ENCODE data around the gene ISCA1.
"Not testable (repeated sequence)": the region's sequence is repeated elsewhere in the genome, so short reads cannot be mapped to it uniquely, and the experiment has no call there.

The ISCA1 gene

DNA sequence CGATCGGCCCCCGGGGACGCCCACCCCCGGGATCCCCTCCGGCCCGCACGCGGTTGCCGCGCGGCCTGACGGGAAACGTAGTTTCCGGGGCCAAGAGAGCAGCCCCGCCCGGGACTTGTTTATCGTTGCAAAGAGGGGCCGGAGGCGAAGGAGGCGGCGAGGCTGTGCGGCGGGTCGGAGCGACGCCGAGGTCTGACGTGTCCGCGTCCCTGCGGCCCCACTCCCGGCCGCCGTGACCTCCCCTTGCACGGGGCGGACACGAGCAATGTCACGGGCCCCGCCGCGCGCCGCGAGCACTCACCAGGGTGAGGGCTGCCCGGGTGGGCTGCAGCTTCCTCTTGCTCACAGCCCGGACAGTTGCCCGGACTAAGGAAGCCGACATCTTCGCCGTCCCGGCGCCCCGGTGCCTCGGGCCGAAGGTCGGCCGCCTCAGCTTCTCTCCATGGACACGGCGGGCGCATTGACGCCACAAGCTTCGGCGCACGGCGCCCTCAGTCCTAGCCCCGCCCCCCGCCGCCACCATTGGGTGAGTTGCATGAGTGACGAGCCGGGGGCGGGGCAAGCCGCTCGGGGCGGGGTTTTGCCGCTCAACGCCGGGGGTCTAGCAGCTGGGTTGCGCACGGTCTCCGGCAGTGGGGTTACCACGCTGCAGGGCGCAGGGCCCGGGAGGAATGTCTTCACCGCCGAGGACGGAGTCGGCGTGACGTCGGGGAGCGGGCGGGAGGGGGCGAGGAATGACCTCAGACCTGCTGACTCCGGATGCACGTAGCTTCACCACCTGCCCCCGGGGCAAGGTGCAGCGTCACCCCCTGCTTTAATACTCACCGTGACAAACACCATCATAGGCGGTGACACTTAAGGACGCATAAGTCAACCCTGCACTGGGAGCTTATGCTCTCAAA is at the start of gene ISCA1:
ISCA1 (minus strand) TSS at position 462 of the 902 bp plus-strand sequence; CDS start at position 382, 80 bp downstream.
- peak; percentile 77 for DNase-seq

DNA sequence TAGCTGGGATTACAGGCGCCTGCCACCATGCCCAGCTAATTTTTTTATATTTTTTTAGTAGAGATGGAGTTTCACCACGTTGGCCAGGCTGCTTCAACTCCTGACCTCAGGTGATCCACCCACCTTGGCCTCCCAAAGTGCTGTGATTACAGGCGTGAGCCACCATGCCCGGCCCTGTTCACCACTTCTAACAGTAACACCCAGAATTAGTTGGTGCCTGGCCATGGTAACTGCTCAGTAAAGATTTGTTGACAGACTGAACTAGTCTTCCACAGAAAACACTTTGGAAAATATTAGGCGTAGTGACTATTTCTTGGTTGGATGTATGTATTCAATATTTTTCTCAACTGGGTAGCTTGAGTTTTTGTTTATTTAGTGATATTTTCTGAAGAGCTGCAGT is 47.8 kb upstream of the ISCA1 start:
- DNase-seq: no peak

DNA sequence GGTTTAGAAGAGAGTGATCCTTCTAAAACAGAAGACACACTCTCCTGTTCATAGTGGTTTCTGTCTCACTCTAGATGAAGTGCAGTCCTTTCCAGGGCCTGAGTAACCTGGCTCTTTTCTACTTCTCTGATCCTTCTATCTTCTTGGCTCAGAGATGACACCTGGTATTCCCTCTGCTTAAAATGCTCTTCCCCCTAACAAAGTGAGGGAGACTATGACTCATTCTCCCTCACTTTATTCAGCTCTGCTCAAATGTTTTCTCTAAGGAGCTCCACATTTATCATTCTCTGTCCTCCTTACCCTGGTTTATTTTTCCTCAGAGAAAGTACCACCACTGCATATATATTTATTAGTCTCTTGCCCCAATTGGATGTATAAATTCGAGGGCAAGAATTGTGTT is 47.3 kb upstream of the ISCA1 start:
- DNase-seq: no peak

DNA sequence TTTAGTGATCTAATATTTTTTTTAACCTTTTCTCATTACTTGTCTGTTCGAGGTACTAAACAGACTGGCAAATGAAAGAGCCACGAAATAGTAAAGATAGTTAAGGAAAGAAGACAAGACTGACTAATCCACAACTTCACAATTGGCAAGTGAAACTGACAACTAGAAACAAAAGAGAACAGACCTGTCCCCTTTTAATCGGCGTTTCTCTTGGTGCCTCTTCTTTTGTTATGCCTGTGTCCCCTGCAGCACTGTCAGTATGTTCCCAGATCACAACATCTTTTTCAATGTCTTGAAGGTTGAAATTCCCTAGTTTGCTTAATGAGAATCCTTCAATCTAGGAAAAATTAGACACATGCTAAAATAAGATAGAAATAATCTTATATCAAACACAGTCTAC is 45.8 kb upstream of the ISCA1 start:
- DNase-seq: no peak

DNA sequence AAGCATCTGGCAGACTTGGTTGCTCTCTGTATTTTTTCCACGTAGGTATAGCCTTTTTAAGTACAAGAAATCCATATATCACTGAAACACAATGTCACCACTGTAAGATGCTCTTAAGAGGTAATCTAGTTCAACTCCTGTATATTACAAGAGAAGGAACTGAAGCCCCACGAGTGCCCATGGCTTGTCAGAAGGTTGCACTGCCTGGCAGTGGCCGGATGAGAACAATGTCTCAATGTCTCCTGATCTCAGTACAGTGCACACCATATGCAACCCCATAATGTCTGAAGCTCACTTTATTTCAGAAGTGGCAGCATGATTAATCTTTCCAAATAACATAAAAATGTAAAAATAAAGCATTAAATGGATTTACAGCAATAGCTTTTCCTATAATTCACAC is 44.2 kb upstream of the ISCA1 start:
- DNase-seq: no peak

DNA sequence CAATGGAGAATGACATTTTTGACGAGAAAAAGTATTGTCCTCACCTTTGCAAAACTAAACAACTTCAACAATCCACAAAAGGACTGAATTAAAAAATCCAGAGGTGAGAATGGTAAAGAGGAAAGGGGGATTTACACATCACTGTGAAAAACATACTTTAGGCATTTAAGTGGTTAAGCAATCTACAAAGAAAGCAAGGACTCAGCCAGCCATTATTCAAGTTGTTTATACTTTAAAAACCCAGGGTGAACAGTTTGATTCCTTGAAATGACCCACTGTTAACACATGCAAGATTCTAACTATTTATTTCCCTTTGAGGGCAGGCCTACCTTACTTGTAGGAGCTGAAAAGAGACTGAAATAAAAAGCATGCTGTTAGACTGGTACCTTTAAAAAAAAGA is 42.6 kb upstream of the ISCA1 start:
- no peak for DNase-seq

DNA sequence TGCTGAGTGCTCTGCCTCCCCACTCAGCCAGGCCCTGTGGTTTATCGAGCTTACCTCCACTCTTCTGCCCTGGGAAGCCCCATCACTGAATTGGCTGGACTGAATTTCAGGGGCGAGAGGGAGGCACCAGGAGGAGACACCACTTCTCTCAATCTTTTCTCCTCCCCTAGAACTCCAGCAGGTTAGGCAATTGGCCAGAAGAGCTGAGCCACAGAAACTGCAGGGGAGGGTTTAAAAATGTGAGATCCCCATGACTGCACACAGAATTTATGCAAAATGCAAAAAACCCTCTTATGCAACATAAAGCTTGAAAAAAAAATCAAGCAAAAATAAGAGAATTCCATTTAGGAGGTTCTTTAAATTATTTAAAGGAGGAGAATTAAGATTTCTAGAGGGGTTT is 42.0 kb upstream of the ISCA1 start:
- DNase-seq: no peak

DNA sequence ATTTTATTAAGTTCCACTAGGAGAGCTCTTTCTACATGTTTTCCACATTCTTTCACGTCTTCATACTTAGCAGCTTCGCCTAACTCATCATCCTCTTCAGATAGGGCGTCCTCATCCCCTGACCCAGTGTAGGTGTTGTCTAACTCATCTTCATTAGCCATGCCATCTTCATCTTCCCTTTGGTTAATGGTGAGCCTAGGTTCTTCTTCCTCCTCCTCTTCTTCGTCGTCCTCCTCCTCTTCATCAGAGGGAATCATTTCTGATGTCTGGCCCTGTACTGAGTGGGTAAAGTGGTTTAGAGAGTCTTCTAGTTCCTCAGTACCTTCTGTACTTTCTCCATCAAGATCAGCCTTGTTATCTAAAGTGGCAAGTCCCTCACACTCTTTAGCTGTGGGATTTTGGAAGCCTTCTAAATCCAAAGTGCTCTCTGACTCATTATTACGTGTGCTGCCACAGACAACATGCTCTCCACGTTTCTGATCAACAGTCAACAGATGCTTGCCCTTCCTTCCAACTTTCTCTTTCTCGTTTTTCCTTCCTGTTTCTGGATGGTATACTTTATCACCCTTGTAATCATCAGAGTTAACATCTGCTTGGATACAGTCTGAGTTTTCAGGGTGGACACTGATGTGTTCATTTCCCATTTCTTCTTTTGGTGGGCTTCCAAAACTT is 40.8 kb upstream of the ISCA1 start:
- no peak for DNase-seq

DNA sequence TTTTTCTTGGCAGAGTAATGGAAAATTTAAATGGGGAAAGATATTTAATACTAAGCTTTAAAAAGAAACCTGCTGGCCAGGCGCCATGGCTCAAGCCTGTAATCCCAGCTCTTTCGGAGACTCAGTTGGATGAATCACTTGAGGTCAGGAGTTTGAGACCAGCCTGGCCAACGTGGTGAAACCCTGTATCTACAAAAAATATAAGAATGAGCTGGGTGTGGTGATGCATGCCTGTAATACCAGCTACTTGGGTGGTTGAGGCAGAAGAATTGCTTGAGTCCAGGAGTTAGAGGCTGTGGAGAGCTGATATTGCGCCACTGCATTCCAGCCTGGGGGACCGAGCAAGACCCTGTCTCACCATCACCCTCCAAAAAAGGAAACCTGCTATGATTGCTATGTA is 39.0 kb upstream of the ISCA1 start:
- DNase-seq: no peak

DNA sequence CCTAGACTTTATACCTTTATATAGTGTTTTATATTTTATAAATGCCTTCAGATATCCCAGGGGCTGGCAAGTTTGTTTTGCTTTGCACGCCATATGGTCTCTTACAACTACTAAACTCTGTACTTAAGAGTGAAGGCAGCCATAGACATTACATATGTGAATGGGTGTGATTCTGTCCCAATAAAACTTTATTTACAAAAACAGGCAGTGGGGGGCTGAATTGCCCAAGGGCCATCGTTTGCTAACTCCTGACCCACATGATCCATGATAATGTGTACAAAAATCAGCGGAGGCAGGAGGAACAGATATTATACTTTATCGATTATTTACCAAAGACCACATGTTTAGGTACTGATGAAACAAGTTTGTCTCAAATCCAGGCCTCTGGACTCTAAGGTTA is 35.8 kb upstream of the ISCA1 start:
- no peak for DNase-seq

DNA sequence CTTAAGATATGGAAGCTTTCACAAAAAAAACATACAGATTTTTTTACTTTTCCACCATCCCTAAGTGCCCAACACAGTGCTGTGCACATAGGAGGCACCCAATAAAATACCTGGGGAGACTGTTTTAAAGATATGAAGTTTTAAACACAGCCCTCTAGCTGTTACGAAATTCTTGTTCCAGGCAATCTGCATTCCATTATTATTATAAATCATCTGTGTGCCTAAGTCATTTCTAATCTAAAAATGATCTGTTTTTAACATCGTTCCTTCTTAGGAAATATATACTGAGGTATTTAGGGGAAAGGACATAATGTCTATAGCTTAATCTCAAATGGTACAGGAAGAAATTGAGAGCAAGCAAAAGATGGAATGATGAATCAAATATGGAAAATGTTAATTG is 32.7 kb upstream of the ISCA1 start:
- no peak for DNase-seq

DNA sequence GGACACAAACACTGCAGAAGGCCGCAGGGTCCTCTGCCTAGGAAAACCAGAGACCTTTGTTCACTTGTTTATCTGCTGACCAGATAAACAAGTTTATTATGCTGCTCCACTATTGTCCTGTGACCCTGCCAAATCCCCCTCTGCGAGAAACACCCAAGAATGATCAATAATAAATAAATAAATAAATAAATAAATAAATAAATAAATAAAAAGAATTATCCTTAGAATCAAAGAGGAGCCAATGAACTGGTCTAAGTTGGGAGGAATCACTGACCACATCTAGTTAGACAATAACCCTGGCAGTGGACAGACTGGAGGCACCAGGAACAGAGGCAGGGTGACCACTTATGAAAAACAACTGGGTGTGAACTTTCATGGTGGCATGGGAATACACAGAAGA is 30.6 kb upstream of the ISCA1 start:
- DNase-seq: not testable (repeated sequence)

DNA sequence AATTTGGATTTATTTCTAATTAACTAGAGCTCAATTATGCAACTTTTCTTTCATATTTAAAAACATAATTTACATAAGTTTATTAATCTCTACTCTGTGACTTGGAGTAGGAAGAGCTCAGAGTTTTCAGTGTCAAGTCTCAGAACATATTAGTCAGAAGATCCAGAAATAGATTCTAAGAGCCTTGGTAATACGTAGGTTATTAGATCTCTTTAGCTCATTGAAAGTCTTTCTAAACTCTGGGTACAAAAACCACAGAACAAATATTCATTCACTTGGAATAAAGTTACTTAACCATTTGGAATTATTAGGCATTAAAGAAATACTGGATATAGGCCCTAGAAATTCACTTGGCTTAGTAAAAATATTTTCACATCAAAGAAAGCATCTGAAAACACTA is 26.3 kb upstream of the ISCA1 start:
- no peak for DNase-seq

DNA sequence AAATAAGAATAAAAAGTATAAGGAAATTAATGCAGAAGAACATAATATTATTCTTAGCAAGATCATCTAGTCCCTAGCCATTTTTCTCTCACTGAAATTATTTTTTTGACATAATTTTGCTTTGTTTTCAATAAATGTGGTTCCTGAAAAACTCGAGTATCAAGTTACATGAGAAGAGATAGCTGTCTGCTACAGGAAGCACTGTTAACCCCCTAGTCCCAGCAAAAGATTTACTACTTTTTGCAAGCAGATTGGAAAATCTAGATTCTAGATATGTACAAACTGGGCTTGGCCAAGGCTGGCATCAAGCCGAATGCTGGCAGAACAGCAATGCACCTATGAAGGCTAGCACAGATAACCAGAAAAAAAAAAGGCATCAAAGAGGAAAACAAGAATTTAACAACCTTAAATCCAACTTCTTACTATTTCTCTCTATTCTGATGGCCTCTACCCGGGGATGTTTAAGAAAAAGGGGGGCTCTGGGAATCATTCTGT is 21.9 kb upstream of the ISCA1 start:
- DNase-seq: no peak

DNA sequence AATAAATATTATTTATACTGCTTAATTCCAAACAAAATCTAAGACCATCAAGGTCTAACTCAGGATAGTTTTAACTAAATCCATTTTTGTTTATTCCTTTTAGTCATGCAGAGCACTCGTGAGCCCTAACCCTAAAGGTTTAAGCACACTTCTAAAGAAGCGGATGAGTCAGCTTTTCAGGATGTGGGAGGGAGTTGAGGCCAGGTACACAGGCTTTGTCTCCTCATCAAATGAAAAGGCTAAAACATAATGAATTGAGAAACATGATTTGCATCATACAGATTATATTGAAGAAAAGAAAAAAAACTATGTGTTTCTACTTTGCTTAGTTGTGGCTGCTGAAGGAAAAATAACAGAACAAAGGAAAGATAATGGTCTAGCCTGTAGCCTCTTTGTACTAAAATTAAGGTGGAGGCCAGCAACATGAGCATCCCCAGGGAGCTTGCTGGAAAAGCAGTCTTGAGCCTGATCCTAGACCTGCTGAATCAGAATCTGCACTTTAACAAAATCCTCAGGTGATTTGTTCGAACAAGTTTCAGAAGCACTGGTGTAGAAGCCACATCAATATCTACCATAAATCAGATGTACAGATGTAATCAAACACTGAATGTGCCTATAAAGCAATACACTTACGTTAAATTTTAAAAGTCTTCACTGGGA is 21.1 kb upstream of the ISCA1 start:
- DNase-seq: no peak

DNA sequence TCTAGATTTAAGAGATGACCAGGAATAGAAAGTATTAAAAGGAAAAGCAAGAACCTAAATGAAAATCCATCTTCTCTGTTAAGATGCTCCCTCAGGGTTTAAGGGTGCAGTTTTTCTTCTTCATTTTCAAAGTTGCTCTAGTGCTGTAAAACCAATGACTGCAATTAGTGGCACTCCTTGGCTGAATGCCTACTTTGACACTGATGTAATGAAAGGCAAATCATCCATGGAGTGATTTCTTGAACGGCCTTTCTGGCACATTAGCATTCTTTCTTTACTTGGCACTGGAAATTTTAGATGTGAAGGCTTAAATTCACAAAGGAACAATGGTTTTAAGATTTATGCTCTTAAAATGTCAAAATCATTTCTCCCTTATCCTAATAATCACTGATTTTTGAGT is 19.3 kb upstream of the ISCA1 start:
- DNase-seq: no peak

DNA sequence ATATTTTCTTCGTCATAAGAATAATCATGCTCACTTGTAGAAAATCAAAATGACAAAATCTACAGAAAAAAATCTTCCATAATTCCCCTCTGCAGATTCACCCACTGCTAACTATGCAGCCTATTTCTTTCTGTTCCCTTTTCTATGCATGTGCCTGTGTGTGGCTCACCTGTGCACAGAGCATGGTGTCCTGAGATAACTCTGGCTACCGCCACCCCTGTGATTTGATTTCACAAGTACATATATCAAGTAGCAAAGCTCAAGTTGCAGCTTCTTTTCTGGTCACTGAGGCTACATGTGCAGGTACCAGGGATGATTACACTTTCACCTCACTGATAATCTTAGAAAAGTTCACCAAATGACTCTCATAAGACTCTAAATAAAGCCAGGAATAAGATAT is 18.4 kb upstream of the ISCA1 start:
- DNase-seq: no peak

DNA sequence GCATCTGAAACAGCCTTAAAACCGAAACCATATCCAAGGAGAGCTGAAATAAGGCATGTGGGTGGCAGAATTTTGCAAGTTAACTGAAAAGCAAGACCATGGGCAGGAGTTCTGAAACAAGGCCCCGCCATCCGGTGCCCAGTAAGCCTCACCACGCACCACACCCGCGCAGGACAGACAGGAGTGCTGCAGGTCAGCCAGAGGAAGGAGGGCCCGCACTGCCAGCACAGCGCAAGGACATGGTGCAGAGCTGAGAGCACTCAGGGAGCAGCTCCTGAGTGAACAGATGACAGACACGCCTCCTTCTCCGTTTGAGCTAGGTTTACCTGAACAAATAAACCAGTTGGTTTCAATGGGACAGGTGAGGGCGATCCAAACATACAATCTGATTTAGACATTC is 16.5 kb upstream of the ISCA1 start:
- no peak for DNase-seq

DNA sequence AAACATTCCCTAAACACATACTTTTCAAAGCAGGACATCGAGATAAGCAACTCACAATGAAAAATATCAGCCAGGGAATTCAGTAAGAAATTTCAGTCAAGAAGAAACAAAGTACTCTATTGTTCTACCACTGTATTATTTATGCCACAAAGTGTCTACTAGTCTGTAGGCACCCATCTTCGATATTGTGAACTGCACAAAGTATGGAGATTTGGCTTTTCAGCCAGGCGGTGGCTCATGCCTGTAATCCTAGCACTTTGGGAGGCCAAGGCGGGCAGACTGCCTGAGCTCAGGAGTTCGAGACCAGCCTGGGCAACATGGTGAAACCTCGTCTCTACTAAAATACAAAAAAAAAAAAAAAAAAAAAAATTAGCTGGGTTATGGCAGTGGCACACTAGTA is 8.0 kb upstream of the ISCA1 start:
- not testable (repeated sequence) for DNase-seq

DNA sequence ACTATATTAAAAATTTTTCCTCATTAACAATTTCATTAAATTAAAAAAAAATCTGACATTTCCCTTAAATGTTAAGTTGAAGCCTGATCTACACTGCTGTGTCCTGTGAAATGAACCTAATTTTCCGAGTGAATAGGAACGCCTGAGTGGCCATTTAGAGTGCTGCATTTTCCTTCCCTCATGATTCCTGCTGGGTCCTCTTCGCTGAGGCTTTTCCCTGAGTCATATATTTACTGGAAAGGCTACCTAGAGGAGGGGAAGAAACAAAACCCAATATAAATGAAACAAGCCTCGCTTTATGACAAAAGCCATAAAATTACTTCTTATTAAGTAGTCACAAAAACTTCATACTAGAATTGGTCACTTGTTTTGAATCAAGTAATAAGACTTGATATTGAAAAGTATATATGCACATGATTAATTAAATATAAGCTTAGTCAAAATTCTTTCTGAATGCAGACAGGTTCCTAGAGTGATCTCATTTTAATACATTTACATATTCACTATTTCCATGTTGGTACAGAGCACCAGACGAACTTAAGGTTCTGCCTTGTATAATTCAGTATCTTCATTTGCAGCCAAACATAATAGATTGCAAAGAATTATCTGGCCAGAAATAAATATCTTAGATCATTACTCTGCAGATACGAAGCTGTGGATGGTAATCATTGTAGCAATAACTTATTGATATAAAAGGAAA is 6.3 kb upstream of the ISCA1 start:
- DNase-seq: no peak

DNA sequence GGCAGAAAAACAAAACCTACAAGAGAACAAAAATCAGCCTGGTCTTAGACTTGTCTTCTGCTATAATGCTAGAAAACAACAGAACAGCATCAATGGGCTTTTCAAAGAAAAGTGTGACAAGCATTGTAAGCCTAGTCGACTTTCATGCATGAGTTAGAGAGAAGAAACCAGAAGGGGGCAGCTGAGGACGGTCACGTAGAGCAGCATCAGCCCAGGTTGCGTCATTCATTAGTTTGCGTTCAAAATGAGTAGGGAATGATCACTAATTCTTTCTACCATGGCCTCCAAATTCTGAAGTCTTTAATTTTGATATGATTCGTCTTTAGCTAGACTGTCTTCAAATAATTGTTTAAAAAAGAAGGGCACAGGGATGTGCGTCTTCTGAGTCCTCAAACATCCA is 4.7 kb upstream of the ISCA1 start:
- peak; percentile 57 for DNase-seq

DNA sequence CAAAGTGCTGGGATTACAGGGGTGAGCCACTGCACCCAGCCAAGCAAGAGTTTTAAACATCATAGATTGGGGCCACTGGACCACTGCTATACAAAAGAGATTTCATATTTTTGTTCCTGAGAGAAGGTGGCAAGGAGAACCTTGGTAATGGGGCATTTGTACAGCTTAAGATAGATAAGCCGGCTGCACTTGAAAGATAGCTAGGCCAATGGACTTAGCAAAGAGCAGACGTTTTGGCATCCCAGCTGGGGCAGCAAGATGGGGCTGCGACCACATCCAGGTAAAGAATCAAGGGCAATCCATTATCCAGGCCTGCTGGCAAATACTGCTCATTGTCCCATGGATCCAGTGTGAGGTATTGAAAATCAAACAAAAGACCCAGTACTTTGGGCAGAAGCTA is 3.9 kb upstream of the ISCA1 start:
- no peak for DNase-seq

DNA sequence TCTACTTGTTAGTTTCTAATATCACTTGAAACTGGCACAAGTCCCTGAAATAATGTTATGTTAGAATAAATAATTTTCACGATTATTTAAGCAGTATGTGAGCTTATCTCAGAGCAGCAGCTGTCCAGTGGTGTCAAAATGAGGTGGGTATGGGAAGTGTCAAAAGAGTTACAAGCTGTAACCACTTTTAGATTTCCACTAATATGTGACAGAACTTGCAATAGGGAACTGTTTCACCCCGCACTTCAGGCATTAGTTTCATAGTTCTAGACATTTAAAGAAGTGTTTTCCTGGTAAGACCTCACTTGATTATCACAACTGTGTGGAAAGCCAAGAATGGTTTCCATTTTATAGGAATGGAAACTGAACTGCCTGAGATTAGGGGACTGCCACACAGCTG is 2.9 kb upstream of the ISCA1 start:
- no peak for DNase-seq

All from NCI-H1694 (cell line).